Gastrocnemius medialis (tissue), 4 donors: ENCODE data around the gene KRAS. TPM values are rescaled to one million over a fixed set of nuclear protein-coding genes. Genes with fewer than 3 reads are reported as not detected.
"Not testable (repeated sequence)": the region's sequence is repeated elsewhere in the genome, so short reads cannot be mapped to it uniquely, and the experiment has no call there.

Source experiments
- ATAC-seq, 2 donors: fragments of 150-250 bp; one replicate each; pipeline ENCODE4 v1.9.1; 2016
- DNase-seq, 2 donors: peaks; one replicate each; pipeline ENCODE4 v3.0.0-alpha.2; 2019
- H3K27ac ChIP-seq, 4 donors: fragments of 200-600 bp; sonication (generic); 1 replicate in 1 of 4; 2 replicates in 3 of 4; pipeline ENCODE4 v1.5.1; 2016 to 2018; ENCODE audit warnings: mild to moderate bottlenecking in 2 of 4, moderate library complexity in 1 of 4
- H3K27me3 ChIP-seq, 3 donors: fragments of 200-600 bp; sonication (generic) in 2 of 3; 1 replicate in 1 of 3; 2 replicates in 2 of 3; pipeline versions ENCODE4 v1.5.1 to v1.6.0; 2016 to 2019; ENCODE audit warnings: mild to moderate bottlenecking in 1 of 3, moderate library complexity in 1 of 3
- H3K36me3 ChIP-seq, 2 donors: fragments of 200-600 bp; sonication (generic) in 1 of 2; one replicate each; pipeline ENCODE4 v1.5.1; 2017 to 2018
- H3K4me1 ChIP-seq, 2 donors: fragments of 200-600 bp; sonication (generic) in 1 of 2; one replicate each; pipeline ENCODE4 v1.5.1; 2016 to 2017; ENCODE audit warnings: mild to moderate bottlenecking in 2 of 2
- H3K4me3 ChIP-seq, 4 donors: fragments of 200-600 bp; sonication (generic) in 3 of 4; 1 replicate in 1 of 4; 2 replicates in 3 of 4; pipeline ENCODE4 v1.5.1; 2016 to 2019; ENCODE audit warnings: mild to moderate bottlenecking in 2 of 4
- H3K9me3 ChIP-seq, 3 donors: fragments of 200-600 bp; sonication (generic) in 2 of 3; 1 replicate in 1 of 3; 2 replicates in 2 of 3; pipeline ENCODE4 v1.5.1; 2016 to 2019
- CTCF ChIP-seq, 5 experiments: fragments of 450-650 bp in 3 of 5; fragments of 200-600 bp in 2 of 5; sonication (generic) in 2 of 5; IDR thresholded peaks in 4 of 5; conservative IDR thresholded peaks in 1 of 5; 1 replicate in 4 of 5; 2 replicates in 1 of 5; pipeline ENCODE4 v1.5.1; 2016 to 2019; ENCODE audit warnings: antibody characterized with exemption in 5 of 5, mild to moderate bottlenecking in 3 of 5, moderate library complexity in 3 of 5
- POLR2A ChIP-seq, 2 donors: fragments of 450-650 bp; IDR thresholded peaks; one replicate each; pipeline ENCODE4 v1.6.1; 2017; ENCODE audit warnings: antibody characterized with exemption in 2 of 2, mild to moderate bottlenecking in 2 of 2, moderate library complexity in 2 of 2
- in situ Hi-C, 4 donors: fragments of 200-750 bp; cut with MboI; loops; one replicate each; pipeline versions ENCODE4 v1.15.0 to v1.8.0; 2017; ENCODE audit warnings: low sequenced_read_pairs in 4 of 4
- intact Hi-C: fragments of 100-400 bp; cut with DNase I; formaldehyde crosslinking; loops from one replicate; pipeline ENCODE4 v1.15.1; 2023; ENCODE audit warnings: low total_unique reads
- total RNA-seq, 4 donors: library from RNA; depleted of rRNA; stranded (reverse); fragments of >200 nt; gene quantifications; one replicate each; pipeline versions ENCODE4 v1.1.0 to v1.2.3, GENCODE V29; 2016

KRAS gene
- total RNA-seq = 1 to 10 TPM; 7.0 to 9.5 (median 8.0) TPM

- H3K27ac ChIP-seq = peak within 1 kb of the TSS; percentile 88 to 97 (median 94)
- H3K4me3 ChIP-seq = peak within 1 kb of the TSS; percentile 63 to 93 (median 78)
- intact Hi-C loops (loop anchor here (2.0 to 10.0 kb wide), 3 partner anchors 56 to 854 kb away; partner anchors contain the start of genes DNAI7 and ETFRF1), in situ Hi-C loops (no loop called here)
- no peaks in the 10 kb centered on the region for H3K27me3 ChIP-seq
- ATAC-seq = peak; percentile 92 to 93
- peak; percentile 96 for DNase-seq
- no peaks in the 10 kb centered on the region for H3K36me3 ChIP-seq
- H3K4me1 ChIP-seq = peaks cover 10 to 22% of the 10 kb centered on the region in 2 donors
- no peaks in the 10 kb centered on the region for H3K9me3 ChIP-seq
- TF ChIP-seq POLR2A (IDR thresholded peaks at IDR 0.05) = peak; percentile 85 to 86
- peak in 1 of 5 experiments; percentile 14 for TF ChIP-seq CTCF (IDR thresholded peaks at IDR 0.05 in 4 of 5, conservative IDR thresholded peaks at IDR 0.05 in 1 of 5)
Measured at GRCh38 chr12:25250744-25251730, at the start of gene KRAS. Gene KRAS, minus strand, starts transcription at chr12:25250929.

GRCh38 chr12:25296381-25296780, 45.7 kb upstream of the KRAS start:
- Histone ChIP-seq H3K9me3 (no peaks in the 10 kb centered on the region), H3K36me3 (no peaks in the 10 kb centered on the region), H3K4me3 (no peak overlapping the region), H3K4me1 (no peaks in the 10 kb centered on the region), H3K27ac (no peak overlapping the region), H3K27me3 (no peaks in the 10 kb centered on the region)
- ATAC-seq = no peak
- no peak for DNase-seq
- intact Hi-C loops = no loop called here
- no peak for TF ChIP-seq CTCF (IDR thresholded peaks at IDR 0.05 in 4 of 5, conservative IDR thresholded peaks at IDR 0.05 in 1 of 5)
- TF ChIP-seq POLR2A (IDR thresholded peaks at IDR 0.05) = no peak
- in situ Hi-C loops = no loop called here

- no peaks in the 10 kb centered on the region for H3K9me3 ChIP-seq
- in situ Hi-C loops (no loop called here), intact Hi-C loops (no loop called here)
- no peaks in the 10 kb centered on the region for H3K36me3 ChIP-seq
- no peak overlapping the region for H3K4me3 ChIP-seq
- ATAC-seq (no peak), DNase-seq (no peak)
- no peaks in the 10 kb centered on the region for H3K4me1 ChIP-seq
- no peaks in the 10 kb centered on the region for H3K27me3 ChIP-seq
- TF ChIP-seq CTCF (IDR thresholded peaks at IDR 0.05 in 4 of 5, conservative IDR thresholded peaks at IDR 0.05 in 1 of 5) (no peak), POLR2A (IDR thresholded peaks at IDR 0.05) (no peak)
- H3K27ac ChIP-seq = no peak overlapping the region
Measured at GRCh38 chr12:25295361-25295760, 44.6 kb upstream of the KRAS start.

GRCh38 chr12:25293653-25294052, 42.9 kb upstream of the KRAS start:
- DNase-seq (no peak), ATAC-seq (no peak)
- H3K27ac ChIP-seq = no peak overlapping the region
- TF ChIP-seq CTCF (IDR thresholded peaks at IDR 0.05 in 4 of 5, conservative IDR thresholded peaks at IDR 0.05 in 1 of 5) = no peak
- TF ChIP-seq POLR2A (IDR thresholded peaks at IDR 0.05) = no peak
- H3K4me1 ChIP-seq = no peaks in the 10 kb centered on the region
- in situ Hi-C loops (no loop called here), intact Hi-C loops (no loop called here)
- H3K9me3 ChIP-seq = no peaks in the 10 kb centered on the region
- H3K27me3 ChIP-seq = no peaks in the 10 kb centered on the region
- H3K36me3 ChIP-seq = no peaks in the 10 kb centered on the region
- no peak overlapping the region for H3K4me3 ChIP-seq

- H3K9me3 ChIP-seq, H3K4me1 ChIP-seq, H3K4me3 ChIP-seq, H3K27ac ChIP-seq, intact Hi-C loops, H3K27me3 ChIP-seq, DNase-seq, ATAC-seq, in situ Hi-C loops, H3K36me3 ChIP-seq: not testable (repeated sequence)
Measured at GRCh38 chr12:25292810-25293221, 42.1 kb upstream of the KRAS start.
